Activated CD8-positive, alpha-beta memory T cell treated with anti-CD3 and anti-CD28 coated beads, Interleukin-2, amount 50 U/mL, for 1 hour (primary cell): ENCODE data around the gene KLHL10.
"Not testable (repeated sequence)": the region's sequence is repeated elsewhere in the genome, so short reads cannot be mapped to it uniquely, and the experiment has no call there.

Experiments
- DNase-seq: peaks from one replicate; pipeline ENCODE4 v3.0.0-alpha.2; 2020; ENCODE audit errors: extremely low read depth

KLHL10 gene

DNA sequence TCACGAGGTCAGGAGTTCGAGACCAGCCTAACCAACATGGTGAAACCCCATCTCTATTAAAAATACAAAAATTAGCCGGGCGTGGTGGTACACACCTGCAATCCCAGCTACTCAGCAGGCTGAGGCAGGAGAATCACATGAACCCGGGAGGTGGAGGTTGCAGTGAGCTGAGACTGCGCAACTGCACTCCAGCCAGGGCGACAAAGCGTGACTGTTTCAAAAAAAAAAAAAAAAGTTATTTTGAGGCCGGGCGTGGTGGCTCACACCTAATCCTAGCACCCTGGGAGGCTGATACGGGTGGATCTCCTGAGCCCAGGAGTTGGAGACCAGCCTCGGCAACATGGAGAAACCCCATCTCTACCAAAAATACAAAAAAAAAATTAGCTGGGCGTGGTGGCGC, 13.8 kb downstream of the KLHL10 start:
- DNase-seq = not testable (repeated sequence)

DNA sequence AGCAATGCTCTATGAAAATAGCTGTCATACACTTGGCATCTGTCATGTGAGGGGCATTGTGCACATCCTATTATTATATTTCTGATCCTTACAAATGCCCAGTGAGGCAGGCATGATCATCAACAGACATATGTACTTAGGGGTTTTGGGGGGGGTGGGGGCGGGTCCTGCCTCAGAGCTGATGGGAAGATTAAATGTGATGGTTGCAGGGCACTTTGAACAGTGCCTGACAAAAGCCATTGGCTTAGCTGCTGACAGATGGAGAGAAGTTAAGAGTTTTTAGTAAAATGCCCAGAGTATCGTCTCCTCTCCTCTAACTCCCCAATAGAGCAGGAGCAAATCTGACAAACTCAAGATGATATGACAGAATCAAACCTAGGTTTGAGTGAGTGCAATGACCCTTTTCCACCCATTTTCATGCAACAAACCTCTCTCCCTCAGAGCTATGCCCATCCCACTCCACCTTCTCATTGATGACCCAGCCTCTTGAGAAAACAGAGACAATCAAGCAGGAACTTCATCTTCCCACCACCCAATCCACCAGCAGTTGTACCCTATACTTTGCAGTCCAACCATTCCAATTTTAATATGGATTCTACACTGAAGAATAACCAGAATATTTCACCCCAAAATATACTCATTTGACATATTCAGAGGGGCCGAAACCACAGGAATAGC, 22.8 kb downstream of the KLHL10 start:
- no peak for DNase-seq

DNA sequence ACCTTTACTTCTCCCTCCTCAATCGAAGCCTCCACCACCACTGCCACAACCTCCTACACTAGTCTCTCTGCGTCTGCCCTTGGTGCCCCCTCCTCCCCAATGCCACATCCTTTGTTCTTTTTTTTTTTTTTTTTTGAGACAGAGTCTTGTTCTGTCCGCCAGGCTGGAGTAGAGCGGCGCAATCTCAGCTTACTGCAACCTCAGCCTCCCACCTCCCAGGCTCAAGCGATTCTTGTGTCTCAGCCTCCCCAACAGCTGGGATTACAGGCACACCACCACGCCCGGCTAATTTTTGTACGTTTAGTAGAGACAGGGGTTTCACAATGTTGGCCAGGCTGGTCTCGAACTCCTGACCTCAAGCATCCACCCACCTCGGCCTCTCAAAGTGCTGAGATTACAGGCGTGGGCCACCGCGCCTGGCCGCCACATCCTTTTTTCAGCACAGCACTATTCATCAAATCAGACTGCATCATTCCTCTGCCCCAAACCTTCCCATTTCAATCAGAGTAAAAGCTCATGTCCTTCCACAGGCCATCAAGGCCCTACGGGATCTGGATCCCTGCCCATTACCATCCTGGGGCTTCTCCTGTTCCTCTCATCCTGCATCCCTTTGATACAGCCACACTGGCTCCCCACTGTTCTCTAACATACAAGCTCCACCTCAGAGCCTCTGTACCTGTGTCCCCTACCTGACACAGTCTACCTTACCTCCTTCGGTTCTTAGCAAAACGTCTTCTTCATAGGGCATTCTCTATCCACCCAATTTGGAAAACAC, 25.6 kb downstream of the KLHL10 start:
- DNase-seq = no peak

DNA sequence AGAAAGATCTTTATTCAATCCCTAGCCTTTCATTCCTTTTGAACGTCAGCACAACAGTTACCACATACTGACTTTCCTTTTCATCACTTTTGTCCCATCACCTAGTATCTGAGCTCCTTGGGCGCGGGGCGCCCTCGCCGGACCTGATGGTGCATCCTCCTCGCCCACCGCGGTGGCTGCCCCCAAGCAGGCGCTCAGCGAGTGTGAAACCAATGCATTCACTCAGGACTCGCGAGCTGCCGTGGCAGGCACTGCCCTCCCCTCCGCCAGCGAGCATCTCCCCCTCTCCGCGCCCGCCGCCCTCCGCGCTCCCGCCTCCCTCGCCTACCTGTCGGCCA, 26.8 kb downstream of the KLHL10 start:
- no peak for DNase-seq

DNA sequence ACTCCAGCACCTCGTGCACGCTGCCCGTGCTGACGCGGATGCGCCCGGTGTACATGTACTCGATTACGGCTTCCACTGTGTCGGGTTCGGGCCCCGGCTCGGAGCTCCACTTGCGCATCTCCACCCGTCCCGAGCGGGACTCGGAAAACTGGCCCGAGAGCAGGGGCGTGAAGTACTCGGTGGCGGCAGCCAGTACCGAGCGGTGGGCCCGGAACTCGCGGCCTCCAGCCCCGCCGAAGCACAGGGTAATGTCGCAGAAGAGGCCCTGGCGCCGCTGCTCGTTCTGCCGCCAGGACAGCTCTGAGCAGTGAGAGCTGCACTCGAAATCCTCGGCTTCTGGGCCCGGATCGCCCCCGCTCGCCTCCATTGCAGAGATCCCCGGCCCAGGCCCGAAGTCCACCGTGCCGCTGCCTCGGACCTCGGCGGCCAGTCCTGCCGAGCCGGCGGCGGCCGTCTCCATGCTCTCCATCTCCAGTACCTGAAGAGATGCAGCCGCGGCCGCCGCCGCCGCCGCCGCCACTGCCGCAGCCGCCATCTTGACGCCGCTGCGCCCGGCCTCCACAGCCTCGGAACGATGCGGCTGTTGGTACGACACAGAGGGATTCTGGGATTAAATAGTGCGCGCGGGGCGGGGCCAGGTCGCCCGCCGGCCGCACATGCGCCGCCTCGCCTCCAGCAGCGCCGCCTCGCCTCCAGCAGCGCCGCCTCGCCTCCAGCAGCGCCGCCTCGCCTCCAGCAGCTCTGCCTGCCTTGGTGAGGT, 27.4 kb downstream of the KLHL10 start, which contains the start of gene KLHL11:
Gene KLHL11, minus strand, starts transcription at position 588 of the 760 bp plus-strand sequence. Its CDS starts 53 bp downstream, at position 535.
- peak; percentile 62 for DNase-seq

DNA sequence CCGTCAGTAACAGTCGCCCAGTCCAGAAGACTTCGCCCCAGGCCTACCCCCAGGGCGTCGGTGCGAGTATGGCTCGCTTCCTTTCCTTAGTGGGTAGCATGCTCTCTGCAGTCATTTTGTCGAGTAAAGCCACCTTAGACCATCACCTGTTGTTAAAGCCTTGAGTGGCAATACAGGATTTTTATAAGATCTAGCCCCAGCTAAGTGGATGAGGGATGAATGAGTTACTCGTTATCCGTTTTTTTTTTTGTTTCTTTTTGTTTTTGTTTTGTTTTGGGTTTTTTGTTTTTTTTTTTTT, 27.9 kb downstream of the KLHL10 start:
- no peak for DNase-seq

DNA sequence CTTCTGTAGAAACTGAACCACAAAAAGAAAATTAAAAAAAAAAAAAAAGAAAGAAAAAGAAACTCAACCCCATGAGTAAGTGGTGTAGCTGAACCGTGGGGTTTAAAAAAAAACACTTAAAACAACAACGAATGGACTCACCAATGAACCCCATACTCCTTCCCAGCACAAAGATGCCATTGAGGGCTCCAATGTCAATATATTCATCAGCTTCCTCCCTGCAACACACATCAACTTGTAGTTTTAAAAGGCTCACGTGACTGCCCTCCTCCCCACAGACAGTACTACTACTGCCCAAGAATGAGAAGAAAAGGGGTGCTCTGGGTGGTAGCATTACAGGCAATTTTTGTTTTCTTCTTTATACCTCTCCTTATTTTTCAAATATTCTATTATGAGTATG, 30.9 kb downstream of the KLHL10 start:
- DNase-seq = no peak

DNA sequence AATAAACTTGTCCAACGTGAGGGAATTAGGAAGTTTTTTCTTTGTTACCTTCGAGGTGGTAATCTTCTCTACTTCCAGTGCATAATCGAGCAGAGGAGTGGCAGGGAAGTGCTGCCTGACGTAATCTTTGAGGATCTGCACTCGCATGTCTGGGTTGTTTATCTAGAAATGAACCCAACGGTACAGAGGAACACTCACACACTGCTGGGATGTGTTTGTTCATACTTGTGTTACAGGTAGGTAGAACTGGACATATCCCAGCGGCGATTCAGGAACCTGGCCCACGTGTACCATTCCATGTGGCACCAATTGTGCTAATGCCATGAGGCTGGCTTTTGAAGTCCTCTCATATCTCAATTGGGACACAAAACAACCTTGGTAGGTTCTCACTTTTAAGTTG, 31.8 kb downstream of the KLHL10 start:
- DNase-seq = no peak

DNA sequence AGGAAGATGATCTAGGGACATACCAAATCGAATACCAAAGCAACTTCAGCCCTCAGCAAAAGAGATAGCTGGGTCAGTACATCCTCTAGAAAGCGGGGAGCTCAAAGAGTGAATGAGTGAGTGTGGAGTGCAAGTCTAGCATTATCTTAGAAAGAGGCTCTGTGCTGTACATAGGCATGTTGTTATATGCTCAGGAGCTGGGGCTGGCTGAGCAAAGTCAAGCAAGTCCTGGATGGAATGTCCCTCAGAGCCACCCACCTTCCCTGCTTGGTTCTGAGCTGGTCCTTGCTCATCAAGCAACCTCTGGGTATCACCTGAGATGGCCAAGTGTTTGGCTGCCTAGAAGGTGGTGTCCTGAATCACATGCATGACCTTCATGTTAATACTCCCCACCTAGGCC, 32.5 kb downstream of the KLHL10 start:
- no peak for DNase-seq

DNA sequence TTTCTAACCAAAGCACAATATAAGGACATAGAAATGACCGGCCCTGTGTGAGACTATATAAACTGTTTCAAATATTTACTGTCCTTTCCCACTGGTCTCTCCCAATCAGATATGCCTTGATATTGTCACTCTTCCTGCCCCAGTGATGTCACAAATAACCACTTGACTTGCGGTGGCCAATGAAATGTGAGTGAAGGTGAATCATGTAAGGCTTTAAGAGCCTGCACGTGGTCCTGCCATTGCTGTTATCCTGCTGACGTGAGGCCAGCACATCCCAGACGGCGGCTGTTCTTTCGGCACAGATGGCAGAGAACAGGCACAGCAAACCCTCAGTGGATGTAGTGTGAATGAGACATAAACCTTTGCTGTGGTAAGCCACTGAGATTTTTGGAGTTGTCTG, 33.0 kb downstream of the KLHL10 start:
- DNase-seq = no peak

DNA sequence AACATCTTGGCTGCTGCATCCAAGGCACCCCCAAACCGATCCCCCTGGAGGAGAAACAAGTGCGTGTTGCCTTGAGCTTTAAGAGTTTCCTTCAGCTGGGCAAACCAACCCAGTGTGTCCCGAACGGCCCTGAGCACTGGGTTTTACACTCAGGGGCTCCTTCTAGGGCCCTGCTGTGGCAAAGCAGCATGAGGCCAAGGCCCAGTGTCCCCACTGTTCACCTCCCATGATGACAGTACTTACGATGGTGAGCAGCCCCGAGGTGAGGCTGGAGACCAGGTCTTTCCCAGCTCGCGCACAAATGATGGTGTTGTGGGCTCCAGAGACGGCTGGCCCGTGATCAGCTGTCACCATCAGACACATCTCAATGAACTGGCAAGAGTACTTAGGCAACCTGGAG, 34.2 kb downstream of the KLHL10 start:
- no peak for DNase-seq

DNA sequence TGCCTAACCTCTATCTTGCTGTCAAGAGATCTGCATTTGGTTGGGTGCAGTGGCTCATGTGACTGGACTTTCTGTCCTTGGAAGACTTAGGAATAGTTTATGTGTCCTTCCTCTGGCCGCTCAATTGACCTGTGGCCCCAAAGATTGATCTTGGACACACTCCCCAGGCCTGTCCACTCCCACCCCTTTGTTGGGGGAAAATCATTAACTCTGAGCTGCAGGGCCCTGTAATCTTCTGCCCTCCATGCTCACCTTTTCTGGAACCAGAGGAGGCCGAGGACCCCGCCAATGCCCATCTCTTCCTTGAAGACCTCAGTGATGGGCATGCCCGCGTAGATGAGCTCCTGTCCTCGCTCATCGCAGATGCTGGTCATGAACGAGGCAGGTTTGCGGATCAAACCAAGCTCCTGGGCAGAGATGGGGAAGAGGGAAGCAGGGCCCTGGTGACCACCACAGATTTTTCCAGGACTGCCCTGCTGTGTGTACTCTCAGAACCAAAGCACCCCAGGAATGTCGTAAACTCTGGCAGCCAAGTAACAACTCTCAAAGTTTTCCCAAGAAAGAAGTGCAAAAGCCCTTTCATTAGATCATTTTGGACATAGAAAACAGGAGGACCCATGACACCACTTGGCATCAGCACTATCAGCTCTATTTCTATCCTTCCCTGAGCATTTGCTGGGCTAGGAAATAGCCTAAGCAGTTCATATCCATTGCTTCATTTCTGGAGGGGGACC, 36.1 kb downstream of the KLHL10 start:
- DNase-seq = no peak

DNA sequence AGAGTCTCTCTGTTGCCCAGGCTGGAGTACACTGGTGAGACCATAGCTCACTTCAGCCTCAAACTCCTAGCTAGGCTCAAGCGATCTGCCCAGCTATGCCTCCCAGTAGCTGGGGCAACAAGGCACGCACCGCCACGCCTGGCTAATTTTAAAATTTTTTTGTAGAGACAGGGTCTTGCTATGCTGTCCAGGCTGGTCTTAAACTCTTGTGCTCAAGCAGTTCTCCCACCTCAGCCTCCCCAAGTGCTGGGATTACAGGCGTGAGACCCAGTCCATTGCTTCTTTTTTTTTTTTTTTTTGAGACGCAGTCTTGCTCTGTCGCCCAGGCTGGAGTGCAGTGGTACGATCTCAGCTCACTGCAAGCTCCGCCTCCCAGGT, 36.7 kb downstream of the KLHL10 start:
- DNase-seq = not testable (repeated sequence)

DNA sequence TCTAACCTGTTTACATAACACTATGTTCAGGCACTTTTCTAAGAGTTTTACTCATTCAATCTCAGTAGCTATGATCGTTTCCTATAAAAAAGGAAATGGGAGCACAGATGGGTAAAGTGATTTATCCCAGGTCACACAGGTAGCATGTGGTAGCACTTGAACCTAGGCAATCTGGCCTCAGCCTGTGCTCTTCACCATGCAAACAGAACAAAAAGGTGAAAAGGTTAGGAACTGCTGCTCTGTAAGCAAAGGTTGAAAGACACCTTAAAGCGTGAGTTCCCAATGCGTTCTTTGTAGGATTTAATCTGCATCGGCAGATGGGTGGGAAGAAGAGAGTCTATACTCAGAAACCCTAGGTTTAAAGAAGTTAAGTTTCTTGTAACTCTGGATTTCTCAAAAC, 42.5 kb downstream of the KLHL10 start:
- no peak for DNase-seq

DNA sequence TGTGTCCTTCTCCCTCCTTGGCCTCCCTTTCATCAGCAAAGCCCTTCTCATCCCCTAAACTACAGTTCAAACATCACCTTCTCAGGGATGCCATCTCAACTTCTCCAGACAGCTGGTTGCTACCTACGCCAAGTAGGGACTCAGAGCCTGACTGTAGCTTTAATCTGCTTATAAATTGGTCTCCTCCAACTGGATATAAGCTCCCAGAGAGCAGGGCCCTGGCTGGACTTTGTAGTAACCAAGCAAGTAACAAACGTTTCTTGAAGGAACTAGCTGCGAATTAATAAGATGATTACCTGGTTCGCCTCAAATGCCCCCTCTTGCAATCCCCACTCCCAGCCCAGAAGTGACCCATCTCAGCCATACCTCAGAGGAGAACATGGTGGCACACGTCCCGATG, 45.1 kb downstream of the KLHL10 start:
- DNase-seq = no peak

DNA sequence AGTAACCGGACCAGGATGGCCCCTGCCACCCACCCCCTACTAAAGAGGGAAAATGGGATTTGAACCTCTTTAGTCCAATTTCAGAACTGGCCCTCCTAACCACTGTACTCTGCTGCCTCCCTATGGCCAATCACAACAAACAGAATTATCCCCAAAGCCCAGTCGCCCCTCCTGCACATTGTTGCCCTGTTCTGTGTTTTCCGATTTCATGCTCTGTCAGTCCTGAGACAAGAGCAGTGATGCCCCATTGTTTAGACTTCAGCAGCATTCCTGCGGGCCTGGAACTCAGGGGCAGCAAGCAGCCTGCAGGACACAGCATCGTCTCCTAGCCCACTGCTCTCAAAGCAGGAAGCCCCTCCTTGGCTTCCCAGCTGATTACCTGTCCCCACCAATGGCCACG, 48.1 kb downstream of the KLHL10 start:
- no peak for DNase-seq

DNA sequence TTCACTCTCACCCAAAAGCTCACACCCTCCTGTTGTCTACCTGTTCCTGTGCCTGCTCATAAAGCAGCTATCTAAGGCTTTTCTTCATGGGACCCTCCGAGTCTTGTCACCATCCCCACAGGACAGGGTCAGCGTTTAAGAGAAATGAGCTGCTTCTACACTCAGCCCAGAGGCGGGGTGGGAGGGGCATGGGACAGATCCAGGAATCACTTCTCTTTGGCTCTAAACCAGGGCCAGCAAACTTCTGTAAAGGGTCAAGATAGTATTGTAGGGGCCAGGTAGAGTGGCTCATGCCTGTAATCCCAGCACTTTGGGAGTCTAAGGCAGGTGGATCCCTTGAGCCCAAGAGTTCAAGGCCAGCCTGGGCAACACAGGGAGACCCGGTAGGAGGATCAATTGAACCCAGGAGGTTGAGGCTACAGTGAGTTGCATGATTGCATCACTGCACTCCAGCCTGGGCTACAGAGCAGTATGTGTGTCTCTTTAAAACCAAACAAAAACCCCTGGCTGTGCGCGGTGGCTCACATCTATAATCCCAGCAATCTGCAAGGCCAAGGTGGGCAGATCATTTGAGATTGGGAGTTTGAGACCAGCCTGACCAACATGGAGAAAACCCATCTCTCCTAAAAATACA, 50.8 kb downstream of the KLHL10 start:
- no peak for DNase-seq

DNA sequence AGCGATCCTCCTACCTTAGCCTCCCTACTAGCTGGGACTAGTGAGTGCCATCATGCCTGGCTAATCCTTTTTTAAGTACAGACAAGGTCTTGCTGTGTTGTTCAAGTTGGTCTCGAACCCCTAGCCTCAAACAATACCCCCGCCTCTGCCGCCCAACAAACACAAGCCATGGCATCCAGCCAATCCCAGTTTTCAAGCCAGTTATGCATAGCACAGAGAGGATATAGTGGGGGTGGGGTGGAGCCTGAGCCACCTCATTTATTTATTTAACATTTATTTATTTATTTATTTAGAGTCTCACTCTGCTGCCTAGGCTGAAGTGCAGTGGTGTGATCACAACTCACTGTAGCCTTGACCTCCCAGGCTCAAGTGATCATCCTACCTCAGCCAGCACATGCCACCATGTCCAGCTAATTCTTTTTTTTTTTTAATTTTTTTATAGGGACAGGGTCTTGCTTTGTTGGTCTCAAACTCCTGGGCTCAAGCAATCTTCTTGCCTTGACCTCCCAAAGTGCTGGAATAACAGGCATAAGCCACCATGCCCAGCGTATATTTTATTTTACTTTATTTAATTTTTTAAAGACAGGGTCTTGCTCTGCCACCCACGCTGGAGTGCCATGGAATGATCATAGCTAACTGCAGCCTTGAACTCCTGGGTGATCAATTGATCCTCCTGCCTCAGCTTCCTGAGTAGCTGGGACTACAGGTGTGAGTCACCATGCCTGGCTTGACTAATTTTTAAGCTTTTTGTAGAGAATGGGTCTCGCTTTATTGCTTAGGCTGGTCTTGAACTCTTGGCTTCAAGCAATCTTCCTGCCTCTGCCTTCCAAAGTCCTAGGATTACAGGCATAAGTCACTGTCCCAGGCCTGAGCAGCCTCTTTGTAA, 53.8 kb downstream of the KLHL10 start:
- DNase-seq = no peak

DNA sequence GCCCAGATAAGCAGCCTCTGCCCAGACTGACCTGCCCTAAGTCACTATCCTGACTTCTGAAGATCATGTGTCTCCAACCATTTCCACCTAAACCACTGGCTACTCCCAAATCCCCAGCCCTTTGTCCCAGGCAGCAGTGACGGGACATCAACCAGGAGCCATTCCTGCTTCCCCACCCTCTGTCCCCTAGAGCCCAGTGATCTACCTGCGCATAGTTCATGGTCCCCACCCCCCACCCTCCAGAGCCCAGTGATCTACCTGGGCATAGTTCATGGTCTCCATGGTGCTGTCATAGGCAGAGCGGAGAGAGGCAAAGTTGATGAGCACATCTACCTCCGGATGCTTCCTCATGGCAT, 54.4 kb downstream of the KLHL10 start:
- DNase-seq = no peak

DNA sequence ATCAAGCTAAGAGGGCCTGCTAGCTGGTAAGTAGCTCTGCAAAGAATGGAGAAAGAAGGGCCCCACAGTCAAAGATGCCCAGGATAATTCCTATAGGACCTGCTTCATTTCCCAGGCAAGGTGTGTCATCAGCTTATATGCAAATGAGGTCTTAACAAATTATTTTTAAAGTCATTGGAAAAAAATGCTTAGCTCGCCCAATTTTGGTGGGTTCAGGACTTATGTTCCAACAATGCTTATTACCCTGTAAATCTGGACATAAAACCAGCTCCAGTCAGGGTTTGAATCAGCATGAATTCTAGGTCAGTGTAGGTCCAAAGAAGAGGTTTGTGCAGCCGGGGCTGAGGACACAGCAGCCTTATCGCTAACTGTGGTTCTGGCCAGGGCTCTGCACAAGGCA, 55.8 kb downstream of the KLHL10 start:
- DNase-seq = no peak

DNA sequence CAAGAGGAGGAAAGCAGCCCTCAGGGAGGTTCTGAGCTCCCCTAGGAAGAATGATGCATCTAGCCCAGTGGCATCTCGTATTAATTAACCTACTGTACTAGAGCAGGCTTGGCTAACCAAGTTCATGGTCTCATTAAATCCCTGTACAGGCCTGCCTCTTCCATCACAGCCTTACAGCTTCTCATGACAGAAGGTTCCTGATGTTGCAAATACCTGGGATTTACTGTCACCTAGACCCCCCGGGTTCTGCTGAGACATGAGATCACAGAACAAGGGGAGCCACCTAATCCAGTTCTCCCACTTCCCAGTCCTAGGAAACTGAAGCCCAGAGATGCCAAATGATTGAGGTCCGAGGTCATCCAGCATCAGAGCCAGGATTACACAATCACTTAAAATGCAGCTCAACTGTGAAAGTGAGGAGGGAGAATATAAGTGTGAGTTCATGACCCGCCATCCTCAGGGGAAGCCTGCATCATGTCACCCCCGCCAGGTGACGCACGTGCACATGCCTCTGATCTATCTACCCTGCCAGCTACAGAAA, 57.2 kb downstream of the KLHL10 start:
- DNase-seq = no peak
